ENCODE data around the gene FSTL1.
A peak's percentile ranks its signal among the peaks of the same experiment; 100 is the strongest.

FSTL1 gene

GRCh38 chr3:120440001-120440703, 10.6 kb downstream of the FSTL1 start:
- DNase-seq (ENCODE audit: low spot score): no peak

- DNase-seq (ENCODE audit: low spot score): no peak
Observed at GRCh38 chr3:120438665-120439370, 12.0 kb downstream of the FSTL1 start.

GRCh38 chr3:120438216-120438615, 12.6 kb downstream of the FSTL1 start:
- DNase-seq (ENCODE audit: low spot score): no peak

- DNase-seq (ENCODE audit: low spot score): no peak
Observed at GRCh38 chr3:120437559-120437958, 13.2 kb downstream of the FSTL1 start.

GRCh38 chr3:120436523-120437050, 14.2 kb downstream of the FSTL1 start:
- no peak for DNase-seq (ENCODE audit: low spot score)

GRCh38 chr3:120435621-120436020, 15.2 kb downstream of the FSTL1 start:
- DNase-seq (ENCODE audit: low spot score): no peak

GRCh38 chr3:120433662-120434331, 17.0 kb downstream of the FSTL1 start:
- DNase-seq (ENCODE audit: low spot score): no peak

- DNase-seq (ENCODE audit: low spot score): no peak
Observed at GRCh38 chr3:120432150-120432860, 18.5 kb downstream of the FSTL1 start.

- DNase-seq (ENCODE audit: low spot score): no peak
Observed at GRCh38 chr3:120429921-120430361, 20.9 kb downstream of the FSTL1 start.

GRCh38 chr3:120428924-120429323, 21.9 kb downstream of the FSTL1 start:
- DNase-seq (ENCODE audit: low spot score): no peak

GRCh38 chr3:120427201-120427600, 23.6 kb downstream of the FSTL1 start:
- no peak for DNase-seq (ENCODE audit: low spot score)

GRCh38 chr3:120425572-120426250, 25.1 kb downstream of the FSTL1 start:
- DNase-seq (ENCODE audit: low spot score): no peak

- no peak for DNase-seq (ENCODE audit: low spot score)
Observed at GRCh38 chr3:120424976-120425570, 25.7 kb downstream of the FSTL1 start.

- no peak for DNase-seq (ENCODE audit: low spot score)
Observed at GRCh38 chr3:120424506-120424905, 26.3 kb downstream of the FSTL1 start.

GRCh38 chr3:120423432-120423831, 27.4 kb downstream of the FSTL1 start:
- no peak for DNase-seq (ENCODE audit: low spot score)

- no peak for DNase-seq (ENCODE audit: low spot score)
Observed at GRCh38 chr3:120421926-120422325, 28.9 kb downstream of the FSTL1 start.

- DNase-seq (ENCODE audit: low spot score): no peak
Observed at GRCh38 chr3:120420928-120421551, 29.8 kb downstream of the FSTL1 start.

GRCh38 chr3:120420360-120420759, 30.4 kb downstream of the FSTL1 start:
- DNase-seq (ENCODE audit: low spot score): no peak

GRCh38 chr3:120419797-120420196, 31.0 kb downstream of the FSTL1 start:
- DNase-seq (ENCODE audit: low spot score): no peak

GRCh38 chr3:120418866-120419490, 31.8 kb downstream of the FSTL1 start:
- peak; percentile 65 for DNase-seq (ENCODE audit: low spot score)
